Stimulated activated naive CD8-positive, alpha-beta T cell treated with anti-CD3 and anti-CD28 coated beads, Interleukin-15, amount 100 ng/mL, for 72 hours (primary cell): Measurements from ENCODE around the gene PPME1.

Experiments
- ATAC-seq: fragments of 150-1000 bp; cut with Tn5 transposase; 2 replicates; pipeline ENCODE4 v1.10.0; 2021; ENCODE audit warnings: mild to moderate bottlenecking, moderate library complexity
- DNase-seq, 2 donors: peaks; one replicate each; pipeline ENCODE4 v3.0.0; 2021 to 2022
- H3K27ac Mint-ChIP-seq, 2 donors: one replicate each; pipeline ENCODE4 v1.8.0; 2022; ENCODE audit warnings: mild to moderate bottlenecking in 2 of 2, mixed read lengths in 2 of 2, moderate library complexity in 2 of 2
- H3K27me3 Mint-ChIP-seq: one replicate; pipeline ENCODE4 v1.8.0; 2022; ENCODE audit warnings: mixed read lengths
- H3K4me1 Mint-ChIP-seq: one replicate; pipeline ENCODE4 v1.8.0; 2022; ENCODE audit warnings: mild to moderate bottlenecking, mixed read lengths
- H3K4me3 Mint-ChIP-seq, 2 donors: one replicate each; pipeline ENCODE4 v1.8.0; 2022; ENCODE audit warnings: mild to moderate bottlenecking in 2 of 2, mixed read lengths in 2 of 2, moderate library complexity in 1 of 2
- H3K9me3 Mint-ChIP-seq, 2 donors: one replicate each; pipeline ENCODE4 v1.8.0; 2022; ENCODE audit warnings: mixed read lengths in 2 of 2

PPME1 gene

GRCh38 chr11:74185285-74185684 is 14.2 kb downstream of the PPME1 start:
- no peak for ATAC-seq
- no peaks in the 10 kb centered on the region for H3K27me3 Mint-ChIP-seq
- DNase-seq, result no peak
- H3K4me1 Mint-ChIP-seq, result peaks cover 7% of the 10 kb centered on the region
- peaks cover 2 to 4% of the 10 kb centered on the region in 2 donors for H3K9me3 Mint-ChIP-seq
- H3K27ac Mint-ChIP-seq, result no peak overlapping the region
- no peak overlapping the region for H3K4me3 Mint-ChIP-seq

GRCh38 chr11:74185695-74186094 is 14.6 kb downstream of the PPME1 start:
- H3K27ac Mint-ChIP-seq, result no peak overlapping the region
- DNase-seq, result no peak
- no peak for ATAC-seq
- H3K4me3 Mint-ChIP-seq, result no peak overlapping the region
- H3K4me1 Mint-ChIP-seq, result peaks cover 7% of the 10 kb centered on the region
- peaks cover 6% of the 10 kb centered on the region in 2 donors for H3K9me3 Mint-ChIP-seq
- no peaks in the 10 kb centered on the region for H3K27me3 Mint-ChIP-seq

GRCh38 chr11:74195828-74196227 is 24.7 kb downstream of the PPME1 start:
- H3K27me3 Mint-ChIP-seq, result no peaks in the 10 kb centered on the region
- no peak overlapping the region for H3K27ac Mint-ChIP-seq
- DNase-seq (no peak), ATAC-seq (no peak)
- peaks cover 9% of the 10 kb centered on the region for H3K4me1 Mint-ChIP-seq
- H3K9me3 Mint-ChIP-seq, result peaks cover 11 to 30% of the 10 kb centered on the region in 2 donors
- H3K4me3 Mint-ChIP-seq, result no peak overlapping the region

- Mint-ChIP-seq H3K9me3 (peaks cover 11 to 22% of the 10 kb centered on the region in 2 donors), H3K27ac (no peak overlapping the region), H3K4me1 (peaks cover 9% of the 10 kb centered on the region), H3K27me3 (no peaks in the 10 kb centered on the region), H3K4me3 (no peak overlapping the region)
- ATAC-seq (no peak), DNase-seq (no peak)
Measured at GRCh38 chr11:74196781-74197486, 25.8 kb downstream of the PPME1 start.

- Mint-ChIP-seq H3K9me3 (peaks cover 3 to 4% of the 10 kb centered on the region in 2 donors), H3K4me3 (no peak overlapping the region), H3K27me3 (no peaks in the 10 kb centered on the region), H3K27ac (no peak overlapping the region), H3K4me1 (peaks cover 5% of the 10 kb centered on the region)
- DNase-seq (no peak), ATAC-seq (no peak)
Measured at GRCh38 chr11:74203966-74204365, 32.9 kb downstream of the PPME1 start.

- DNase-seq, result no peak
- peaks cover 5% of the 10 kb centered on the region for H3K4me1 Mint-ChIP-seq
- no peaks in the 10 kb centered on the region for H3K27me3 Mint-ChIP-seq
- H3K4me3 Mint-ChIP-seq, result no peak overlapping the region
- no peak overlapping the region for H3K27ac Mint-ChIP-seq
- no peaks in the 10 kb centered on the region for H3K9me3 Mint-ChIP-seq
- ATAC-seq, result no peak
Measured at GRCh38 chr11:74204701-74205100, 33.6 kb downstream of the PPME1 start.

GRCh38 chr11:74205181-74205580 is 34.1 kb downstream of the PPME1 start:
- ATAC-seq, result no peak
- Mint-ChIP-seq H3K4me1 (peaks cover 5% of the 10 kb centered on the region), H3K27ac (no peak overlapping the region), H3K27me3 (no peaks in the 10 kb centered on the region), H3K9me3 (no peaks in the 10 kb centered on the region), H3K4me3 (no peak overlapping the region)
- DNase-seq, result no peak

GRCh38 chr11:74206746-74207145 is 35.7 kb downstream of the PPME1 start:
- no peak for ATAC-seq
- no peak for DNase-seq
- H3K27me3 Mint-ChIP-seq, result no peaks in the 10 kb centered on the region
- H3K9me3 Mint-ChIP-seq, result peaks cover 0 to under 1% of the 10 kb centered on the region in 2 donors
- H3K27ac Mint-ChIP-seq, result peak overlapping the region in 1 of 2 donors; percentile 55
- no peak overlapping the region for H3K4me3 Mint-ChIP-seq
- H3K4me1 Mint-ChIP-seq, result peaks cover 5% of the 10 kb centered on the region

- H3K27ac Mint-ChIP-seq, result no peak overlapping the region
- H3K27me3 Mint-ChIP-seq, result no peaks in the 10 kb centered on the region
- ATAC-seq, result no peak
- H3K4me1 Mint-ChIP-seq, result no peaks in the 10 kb centered on the region
- no peak overlapping the region for H3K4me3 Mint-ChIP-seq
- peaks cover 4 to 9% of the 10 kb centered on the region in 2 donors for H3K9me3 Mint-ChIP-seq
- no peak for DNase-seq
Measured at GRCh38 chr11:74208507-74208906, 37.4 kb downstream of the PPME1 start.

GRCh38 chr11:74212533-74212932 is 41.4 kb downstream of the PPME1 start:
- no peaks in the 10 kb centered on the region for H3K4me1 Mint-ChIP-seq
- H3K9me3 Mint-ChIP-seq, result peaks cover 4 to 31% of the 10 kb centered on the region in 2 donors
- no peak overlapping the region for H3K4me3 Mint-ChIP-seq
- H3K27ac Mint-ChIP-seq, result no peak overlapping the region
- no peak for ATAC-seq
- no peak for DNase-seq
- H3K27me3 Mint-ChIP-seq, result no peaks in the 10 kb centered on the region

- Mint-ChIP-seq H3K9me3 (peaks cover 0 to 11% of the 10 kb centered on the region in 2 donors), H3K27ac (no peak overlapping the region), H3K27me3 (no peaks in the 10 kb centered on the region), H3K4me3 (no peak overlapping the region), H3K4me1 (no peaks in the 10 kb centered on the region)
- DNase-seq (no peak), ATAC-seq (no peak)
Measured at GRCh38 chr11:74220376-74220775, 49.3 kb downstream of the PPME1 start.

- H3K27ac Mint-ChIP-seq, result no peak overlapping the region
- DNase-seq (no peak), ATAC-seq (no peak)
- no peaks in the 10 kb centered on the region for H3K27me3 Mint-ChIP-seq
- no peaks in the 10 kb centered on the region for H3K9me3 Mint-ChIP-seq
- H3K4me1 Mint-ChIP-seq, result no peaks in the 10 kb centered on the region
- H3K4me3 Mint-ChIP-seq, result no peak overlapping the region
Measured at GRCh38 chr11:74221816-74222215, 50.7 kb downstream of the PPME1 start.

- ATAC-seq, result no peak
Measured at GRCh38 chr11:74225565-74225964, 54.5 kb downstream of the PPME1 start.

GRCh38 chr11:74226907-74227306 is 55.8 kb downstream of the PPME1 start:
- H3K9me3 Mint-ChIP-seq, result no peaks in the 10 kb centered on the region
- no peaks in the 10 kb centered on the region for H3K27me3 Mint-ChIP-seq
- no peak overlapping the region for H3K4me3 Mint-ChIP-seq
- DNase-seq (no peak), ATAC-seq (no peak)
- no peak overlapping the region for H3K27ac Mint-ChIP-seq
- H3K4me1 Mint-ChIP-seq, result peaks cover 3% of the 10 kb centered on the region

More at GRCh38 chr11:74225565-74225964, 54.5 kb downstream of the PPME1 start:
- no peak for DNase-seq
- Mint-ChIP-seq H3K27ac (no peak overlapping the region), H3K9me3 (no peaks in the 10 kb centered on the region), H3K4me1 (no peaks in the 10 kb centered on the region), H3K27me3 (no peaks in the 10 kb centered on the region), H3K4me3 (no peak overlapping the region)

- no peak for DNase-seq
- H3K9me3 Mint-ChIP-seq, result no peaks in the 10 kb centered on the region
- H3K4me3 Mint-ChIP-seq, result no peak overlapping the region
- peak; percentile 57 for ATAC-seq
- no peaks in the 10 kb centered on the region for H3K27me3 Mint-ChIP-seq
- H3K27ac Mint-ChIP-seq, result no peak overlapping the region
- peaks cover 8% of the 10 kb centered on the region for H3K4me1 Mint-ChIP-seq
Measured at GRCh38 chr11:74232311-74232950, 61.3 kb downstream of the PPME1 start.

GRCh38 chr11:74233683-74234082 is 62.6 kb downstream of the PPME1 start:
- Mint-ChIP-seq H3K9me3 (no peaks in the 10 kb centered on the region), H3K4me1 (peaks cover 8% of the 10 kb centered on the region), H3K4me3 (no peak overlapping the region)

More at GRCh38 chr11:74233683-74234082, 62.6 kb downstream of the PPME1 start:
- no peak for ATAC-seq
- H3K27ac Mint-ChIP-seq, result no peak overlapping the region
- DNase-seq, result no peak
- no peaks in the 10 kb centered on the region for H3K27me3 Mint-ChIP-seq
